Activated CD4-positive, alpha-beta T cell treated with anti-CD3 and anti-CD28 coated beads, Interleukin-2, amount 50 U/mL, for 4 hours (primary cell): ENCODE measurements around the gene MAGI1.
"Not testable (repeated sequence)": the region's sequence is repeated elsewhere in the genome, so short reads cannot be mapped to it uniquely, and the experiment has no call there.

Experiments
- DNase-seq, 2 experiments: peaks; one replicate each; pipeline ENCODE4 v3.0.0-alpha.2; 2020

Gene MAGI1

DNA sequence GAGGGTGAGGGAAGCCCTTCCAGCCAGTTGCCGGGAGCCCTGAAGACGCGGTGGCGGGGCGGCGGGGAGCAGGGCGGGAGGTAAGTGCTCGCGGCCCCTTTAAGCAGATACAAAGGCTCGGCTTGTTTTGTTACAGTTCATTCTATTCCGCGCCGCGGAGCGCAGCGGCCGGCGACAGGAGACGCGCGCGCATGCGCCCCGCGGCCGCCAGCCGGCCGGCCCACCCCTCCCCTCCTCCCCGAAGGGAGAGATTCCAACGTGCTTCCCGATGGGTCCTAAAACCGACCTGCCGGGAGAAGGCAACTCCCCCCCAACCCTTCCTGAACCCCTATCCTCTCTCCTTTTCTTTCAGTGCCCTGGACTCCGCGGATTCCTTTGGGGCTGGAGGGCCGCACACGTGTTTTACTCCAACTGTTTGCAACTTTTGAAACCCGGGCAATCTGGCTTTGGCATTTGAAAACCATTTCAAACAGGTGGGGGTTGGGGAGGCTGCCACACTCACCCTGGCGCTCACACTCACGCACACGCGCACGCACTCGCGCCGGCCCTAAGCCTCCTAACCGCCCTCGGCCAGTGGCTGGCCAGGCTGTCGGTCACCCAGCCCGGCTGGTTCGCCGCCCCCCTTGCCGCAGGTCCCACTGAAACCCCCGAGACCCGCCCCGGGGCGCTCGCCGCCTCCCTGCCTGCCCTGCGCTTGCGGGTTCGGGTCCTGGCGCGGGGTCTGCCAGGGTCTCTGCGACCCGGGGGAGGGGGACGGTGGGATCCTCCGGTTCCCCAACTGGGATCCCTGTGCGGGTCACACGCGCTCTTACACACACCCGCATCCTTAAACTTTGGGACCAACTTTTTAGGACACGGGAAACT is at the start of gene MAGI1:
Gene MAGI1 (minus strand): TSS at position 193 of the 864 bp plus-strand sequence. CDS start 610 bp downstream, outside the sequence.
- no peak for DNase-seq

DNA sequence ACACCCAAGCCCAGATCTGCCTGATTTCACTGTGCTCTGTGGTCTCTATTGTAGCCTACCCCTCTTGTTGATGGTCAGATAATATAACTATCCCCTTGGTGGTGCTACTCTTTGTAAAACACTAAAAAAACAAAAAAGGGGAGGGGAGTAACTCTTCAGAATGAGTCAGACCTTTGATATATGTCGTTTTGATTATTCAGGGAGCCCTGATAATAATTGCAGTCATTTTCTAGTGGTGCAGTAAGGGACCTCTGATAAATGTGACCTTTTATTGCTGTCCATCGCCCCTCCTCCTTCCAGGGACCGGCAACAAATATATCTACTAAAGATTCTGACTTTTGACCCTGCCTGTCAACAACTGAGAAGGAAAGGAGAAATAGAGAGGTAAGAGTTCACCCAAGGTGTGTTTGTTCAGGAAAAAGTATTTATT is 45.1 kb upstream of the MAGI1 start:
- no peak for DNase-seq

DNA sequence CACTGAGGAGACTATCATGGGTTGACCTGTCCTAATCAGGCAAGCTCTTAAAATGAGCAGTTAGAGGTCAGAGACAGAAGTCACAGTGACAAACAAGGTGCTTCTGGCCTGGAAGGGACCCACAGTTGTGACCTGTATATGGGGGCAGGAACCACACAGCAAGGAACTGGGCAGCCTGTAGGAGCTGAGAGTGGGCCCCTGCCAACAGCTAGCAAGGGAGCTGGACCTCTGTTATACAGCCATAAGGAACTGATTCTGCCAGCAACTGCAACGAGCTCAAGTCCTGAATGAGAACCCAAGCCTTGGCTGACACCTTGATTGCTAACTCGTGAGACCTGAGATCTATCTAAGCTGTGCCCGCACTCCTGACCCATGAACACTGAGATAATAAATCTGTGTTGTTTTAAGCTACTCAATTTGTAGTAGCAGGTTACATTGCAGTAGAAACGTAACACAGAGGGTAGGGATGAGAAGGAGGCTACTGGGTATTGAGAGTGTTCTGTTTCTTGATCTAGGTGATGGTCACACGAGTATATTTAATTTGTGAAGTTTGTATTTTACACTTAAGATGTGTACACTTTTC is 44.5 kb upstream of the MAGI1 start:
- no peak for DNase-seq

DNA sequence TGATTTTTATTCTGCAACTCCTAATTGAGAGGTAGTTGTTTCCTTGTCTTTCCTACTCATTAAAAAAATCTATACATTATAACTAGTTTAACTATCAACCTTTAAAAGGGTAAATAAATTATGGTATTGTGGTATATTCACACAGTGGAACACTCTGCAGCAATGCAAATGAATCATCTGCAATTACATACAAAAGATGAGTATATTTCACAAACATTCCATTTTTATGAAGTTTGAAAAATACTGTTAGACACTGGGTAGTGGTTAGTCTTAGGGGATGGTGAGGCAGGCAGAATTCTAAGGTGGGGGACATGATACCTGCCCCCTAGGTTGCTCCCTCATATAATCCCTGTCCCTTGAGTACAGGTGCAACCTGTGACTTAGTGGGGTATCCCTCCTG is 44.0 kb upstream of the MAGI1 start:
- no peak for DNase-seq

DNA sequence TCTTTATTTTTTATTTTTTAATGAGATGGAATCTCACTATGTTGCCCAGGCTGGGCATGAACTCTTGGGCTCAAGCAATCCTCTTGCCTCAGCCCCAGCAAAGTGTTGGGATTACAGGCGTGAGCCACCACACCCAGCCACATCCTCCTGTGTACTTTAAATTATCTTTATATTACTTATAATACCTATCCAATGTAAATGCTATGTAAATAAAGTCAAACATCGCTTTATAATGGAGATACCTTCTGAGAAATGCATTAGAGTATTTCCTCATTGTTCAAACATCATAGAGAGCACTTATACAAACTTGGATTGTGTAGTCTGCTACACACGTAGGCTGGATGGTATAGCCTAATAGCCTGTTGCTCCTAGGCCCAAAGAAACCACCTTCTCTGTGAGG is 41.4 kb upstream of the MAGI1 start:
- no peak for DNase-seq

DNA sequence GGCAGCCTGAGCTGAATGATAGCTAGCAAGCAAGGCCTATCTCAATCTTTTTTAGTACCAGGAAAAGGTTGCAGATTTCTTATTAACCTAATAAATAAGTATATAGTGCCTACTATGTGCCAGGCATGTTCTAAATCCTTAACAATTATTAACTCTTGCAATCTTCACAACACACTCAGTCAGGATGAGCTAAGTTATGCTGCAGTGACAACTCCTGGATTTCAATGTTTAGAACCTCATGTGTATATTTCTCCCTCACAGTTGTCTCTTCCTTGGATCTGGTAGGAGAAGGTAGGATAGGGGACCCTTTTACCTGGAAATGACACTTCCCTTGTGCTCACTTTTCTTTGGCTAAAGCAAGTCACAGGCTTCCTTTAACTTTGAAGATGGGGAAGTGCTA is 39.3 kb upstream of the MAGI1 start:
- DNase-seq, result no peak

DNA sequence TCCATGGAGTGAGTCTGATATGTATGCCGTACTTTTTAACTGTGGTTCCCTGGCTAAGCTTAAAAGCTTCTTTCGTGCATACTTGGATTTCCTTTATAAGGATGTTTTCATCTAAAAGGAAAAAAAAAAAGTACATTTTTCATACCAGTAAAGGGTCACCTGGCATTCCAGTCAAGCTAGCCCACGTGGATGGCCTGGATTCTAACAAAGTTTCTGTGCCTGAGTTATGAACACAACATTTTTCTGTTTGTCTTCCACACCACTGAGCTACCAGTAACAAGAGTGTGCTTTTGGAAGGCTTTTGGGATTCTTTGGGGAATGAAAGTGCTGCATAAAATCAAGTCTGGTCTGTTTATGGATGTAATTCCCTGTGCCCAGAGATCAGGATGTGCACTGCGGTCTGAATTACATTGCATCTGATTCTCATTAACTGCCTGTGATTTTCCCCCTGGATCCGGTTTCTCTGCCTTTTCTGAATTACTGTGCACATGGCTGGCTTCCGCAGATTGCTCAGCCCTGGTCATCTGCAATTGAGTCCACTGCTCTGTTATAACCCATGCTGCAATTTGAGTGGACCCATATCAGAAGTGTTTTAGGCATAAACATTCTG is 38.2 kb upstream of the MAGI1 start:
- no peak for DNase-seq

DNA sequence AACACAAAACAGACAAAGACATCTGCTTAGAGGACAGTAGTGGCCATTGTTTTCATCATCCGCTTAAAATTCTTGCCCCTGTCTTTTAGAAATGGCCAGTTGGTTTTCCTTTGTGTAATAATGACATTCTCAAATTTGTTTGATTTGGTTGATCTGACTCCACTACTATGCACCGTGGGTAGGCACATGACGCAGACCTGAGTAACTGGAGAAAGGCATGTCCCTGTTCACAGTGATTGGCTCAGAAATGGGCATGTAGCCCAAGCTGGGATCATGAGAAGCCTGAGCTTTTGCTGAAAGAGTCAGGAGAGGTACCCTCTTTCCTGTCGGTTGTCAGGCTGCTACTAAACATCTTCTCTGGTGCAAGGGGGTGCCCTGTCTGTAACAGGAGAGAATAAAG is 36.6 kb upstream of the MAGI1 start:
- DNase-seq, result no peak

DNA sequence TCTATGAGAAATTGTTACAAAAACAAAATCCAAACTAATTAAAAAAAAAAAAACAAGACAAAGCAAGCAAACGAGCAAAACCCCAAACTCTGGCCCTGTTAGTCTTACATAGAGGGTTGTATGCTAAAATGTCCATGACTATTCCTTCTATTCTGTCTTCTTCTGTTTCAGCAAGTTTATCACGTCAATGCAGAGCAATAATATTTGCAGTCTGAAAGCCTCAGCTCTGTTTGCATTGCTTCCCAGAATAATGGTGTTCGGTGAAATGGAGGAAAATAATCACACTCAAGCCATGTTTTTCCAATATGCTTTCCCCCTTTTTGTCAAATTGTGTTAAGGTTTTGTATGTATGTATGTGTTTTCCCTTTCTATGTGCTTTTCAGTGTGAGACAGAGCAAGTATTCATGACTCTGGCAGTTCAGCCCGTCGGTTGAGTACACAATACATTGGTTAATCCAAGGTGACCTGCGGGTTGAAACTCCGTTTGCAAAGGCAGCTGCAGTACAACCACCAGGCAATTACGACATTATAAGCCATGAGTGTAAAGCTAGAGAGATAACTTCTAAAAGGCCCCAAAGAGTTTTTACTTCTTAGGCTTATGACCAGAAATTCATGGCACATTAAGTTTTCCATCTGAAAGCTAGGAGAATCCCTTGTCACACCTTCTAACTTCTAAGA is 34.9 kb upstream of the MAGI1 start:
- DNase-seq, result no peak

DNA sequence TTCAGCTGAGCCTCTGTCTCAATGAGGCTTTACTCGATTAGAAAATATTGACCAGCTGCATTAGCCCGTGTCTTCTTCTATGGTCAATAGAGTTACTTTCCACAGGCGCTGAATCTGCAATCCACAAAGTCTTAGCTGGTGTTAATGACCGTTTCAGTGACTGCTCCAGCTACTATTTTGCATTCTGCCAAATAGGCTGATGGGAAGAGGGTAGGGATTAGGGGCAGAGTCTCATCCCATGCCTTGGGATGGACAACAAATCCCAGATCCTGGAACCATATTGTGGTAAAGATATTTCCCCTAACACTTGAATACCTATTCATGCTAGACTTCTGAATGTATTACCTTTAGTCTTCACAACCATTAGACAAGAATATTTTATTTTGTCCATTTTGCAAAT is 29.5 kb upstream of the MAGI1 start:
- DNase-seq, result no peak

DNA sequence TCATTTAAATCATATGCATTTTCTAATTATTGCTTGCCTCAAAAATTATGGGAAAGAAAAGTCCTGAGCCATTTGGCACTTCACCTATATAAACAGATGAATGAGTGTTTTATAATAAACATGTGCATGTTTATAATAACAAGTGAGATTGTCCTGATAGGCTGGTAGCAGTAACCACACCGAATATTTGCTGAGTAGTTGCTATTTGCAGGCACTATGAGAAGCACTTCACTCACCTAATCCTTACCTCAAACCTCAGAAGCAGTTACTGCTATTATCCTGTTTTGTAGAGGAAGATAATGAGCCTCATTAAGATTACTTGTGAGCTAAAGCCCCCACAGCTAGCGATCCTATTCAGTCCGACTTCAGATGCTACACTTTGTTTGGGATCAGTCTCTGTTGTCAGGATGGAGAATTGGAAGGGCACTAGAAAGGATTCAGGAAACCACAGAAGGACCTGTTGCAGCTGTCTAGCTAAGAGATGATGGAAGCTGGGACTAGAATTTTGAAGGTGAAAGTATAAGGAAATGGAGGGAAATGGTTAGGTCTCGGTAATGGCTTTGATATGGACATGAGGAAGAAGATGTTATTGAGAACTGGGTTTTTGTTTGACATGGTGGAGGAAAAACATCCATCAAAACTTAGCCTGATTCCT is 28.4 kb upstream of the MAGI1 start:
- no peak for DNase-seq

DNA sequence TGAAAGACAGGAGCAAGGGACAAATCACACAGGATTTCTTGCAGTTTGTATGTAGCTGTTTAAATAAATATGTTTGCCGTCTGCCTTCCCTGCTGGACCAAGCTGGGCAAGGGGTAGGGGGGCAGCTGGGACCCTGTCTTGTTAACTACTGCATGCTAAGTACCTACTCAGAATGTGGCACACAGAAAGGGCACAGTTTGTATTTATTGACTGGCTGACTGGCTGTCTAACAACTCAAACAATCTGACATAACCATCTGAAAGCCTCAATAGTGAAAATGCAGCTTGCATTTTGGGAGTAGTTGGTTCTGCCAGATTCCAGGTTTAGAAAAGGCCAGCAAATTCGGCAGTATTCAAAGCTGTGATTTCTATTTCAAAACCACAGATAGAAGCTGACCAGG is 16.6 kb upstream of the MAGI1 start:
- no peak for DNase-seq

DNA sequence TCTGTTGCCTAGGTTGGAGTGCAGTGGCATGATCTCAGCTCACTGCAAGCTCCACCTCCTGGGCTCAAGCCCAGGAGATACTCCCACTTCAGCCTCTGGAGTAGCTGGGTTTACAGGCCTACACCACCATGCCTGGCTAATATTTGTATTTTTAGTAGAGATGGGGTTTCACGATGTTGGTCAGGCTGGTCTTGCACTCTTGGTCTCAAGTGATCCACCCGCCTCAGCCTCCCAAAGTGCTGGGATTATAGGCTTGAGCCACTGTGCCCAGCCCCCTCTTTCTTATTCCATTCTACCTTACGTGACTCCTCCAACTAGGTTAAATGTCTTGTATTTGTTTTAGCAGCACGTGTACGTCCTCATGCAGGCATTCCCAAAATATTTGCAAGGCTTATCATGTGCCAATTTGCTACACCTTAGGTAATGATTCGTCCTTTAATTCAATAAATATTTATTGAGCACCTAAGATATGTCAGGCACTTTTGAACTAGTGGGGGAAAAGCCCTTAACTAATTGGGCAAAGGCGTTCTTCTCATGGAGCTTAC is 14.9 kb upstream of the MAGI1 start:
- no peak for DNase-seq

DNA sequence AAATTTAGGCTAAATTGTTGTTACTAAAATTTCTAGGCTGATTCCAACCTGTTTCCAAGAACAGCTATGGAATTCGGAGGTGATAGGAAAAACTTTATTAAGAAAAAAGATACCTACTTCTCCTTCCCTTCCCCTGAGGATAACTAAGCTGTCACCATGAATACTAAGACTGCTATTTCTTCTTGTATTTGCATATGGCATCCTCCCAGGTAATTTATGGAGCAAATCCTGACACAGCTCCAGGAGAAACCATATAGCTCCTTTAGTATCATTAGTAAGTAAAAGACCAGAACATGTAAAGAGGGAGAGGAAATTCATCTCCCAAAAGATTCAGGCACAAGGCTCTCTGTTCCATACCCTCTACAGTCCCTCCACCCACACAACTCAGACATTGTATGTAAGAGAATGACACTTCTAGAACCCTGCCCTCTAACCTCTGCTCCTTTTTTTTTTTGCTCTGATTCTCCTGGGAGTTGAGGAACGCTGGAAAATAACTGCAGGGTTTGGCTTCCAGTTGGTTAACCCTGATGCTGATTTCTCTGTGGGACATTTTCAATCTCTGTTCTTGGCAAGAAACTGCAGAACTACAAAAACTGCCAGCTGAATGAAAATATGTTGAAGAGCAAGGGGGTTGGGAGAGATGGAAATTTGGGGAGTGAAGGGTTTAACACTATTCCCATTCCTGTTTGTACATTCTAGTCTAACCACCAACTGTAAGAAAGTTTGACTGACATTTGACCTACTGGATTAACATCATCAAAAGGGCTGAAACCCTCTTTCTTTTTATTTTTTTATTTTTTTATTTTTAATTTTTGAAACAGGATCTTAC is 14.2 kb upstream of the MAGI1 start:
- DNase-seq, result no peak

DNA sequence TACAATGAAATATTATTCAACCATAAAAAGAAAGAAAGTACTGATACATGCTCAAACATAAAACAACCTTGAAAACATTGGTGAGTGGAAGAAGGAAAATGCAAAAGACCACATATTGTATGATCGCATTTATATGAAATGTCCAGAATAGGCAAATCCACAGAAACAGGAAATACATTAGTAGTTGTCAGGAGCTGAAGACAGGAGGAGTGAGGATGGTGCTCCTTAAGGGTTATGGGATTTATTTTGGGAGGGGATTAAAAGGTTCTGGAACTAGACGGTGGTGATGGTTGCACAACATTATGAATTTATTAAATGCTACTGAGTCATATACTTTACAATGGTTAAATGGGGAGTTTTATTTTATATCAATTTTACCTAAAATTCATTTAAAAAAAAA is 12.1 kb upstream of the MAGI1 start:
- no peak for DNase-seq

DNA sequence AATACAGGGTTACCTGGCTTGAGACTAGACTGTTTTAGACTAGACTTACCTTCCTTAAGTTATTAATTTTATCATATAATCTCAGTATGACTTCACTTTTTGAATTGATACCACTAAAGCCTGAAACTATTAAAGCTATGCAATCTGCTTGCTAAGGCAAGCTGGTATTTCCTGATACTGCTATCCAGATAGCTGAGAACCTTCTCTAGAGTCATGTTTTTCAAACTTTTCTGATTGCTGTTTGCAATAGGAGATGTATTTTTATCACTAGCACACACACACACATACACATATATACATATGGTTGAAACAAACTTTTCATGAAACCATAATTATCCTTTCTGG is 9.3 kb upstream of the MAGI1 start:
- no peak for DNase-seq

DNA sequence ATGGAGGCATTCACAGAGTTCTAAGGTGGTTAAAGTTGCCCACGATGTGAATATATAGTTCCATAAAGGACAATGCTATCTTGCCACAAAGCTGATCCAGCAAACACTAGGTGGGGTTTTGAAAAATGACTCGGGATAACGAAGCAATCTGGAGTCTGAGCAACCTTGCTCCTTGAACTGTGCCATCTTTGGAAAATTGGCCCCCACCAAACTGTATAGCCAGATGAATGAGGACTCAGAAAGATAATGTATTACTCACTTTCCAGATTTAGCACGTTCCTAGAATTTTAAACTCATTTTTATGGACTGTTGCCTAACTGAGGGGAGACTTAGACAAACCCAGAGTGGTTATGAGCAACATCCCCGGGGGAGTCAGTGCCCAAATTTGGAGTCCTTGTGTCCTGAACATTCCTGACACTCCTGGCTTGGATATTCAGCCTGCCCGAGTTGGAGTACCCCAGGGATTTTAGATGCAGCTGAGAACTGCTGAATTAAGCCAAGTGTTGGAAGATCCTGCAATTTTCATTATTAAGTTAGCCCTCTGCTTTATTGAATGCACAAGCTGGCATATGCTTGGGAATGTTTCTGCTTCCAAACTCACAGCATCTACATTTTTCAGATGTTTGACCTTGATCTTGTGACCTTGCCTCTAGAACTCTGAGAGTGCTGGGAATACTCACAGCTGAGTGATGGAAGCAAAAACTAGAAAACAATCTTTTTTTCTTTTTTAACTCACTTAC is 8.8 kb upstream of the MAGI1 start:
- no peak for DNase-seq

DNA sequence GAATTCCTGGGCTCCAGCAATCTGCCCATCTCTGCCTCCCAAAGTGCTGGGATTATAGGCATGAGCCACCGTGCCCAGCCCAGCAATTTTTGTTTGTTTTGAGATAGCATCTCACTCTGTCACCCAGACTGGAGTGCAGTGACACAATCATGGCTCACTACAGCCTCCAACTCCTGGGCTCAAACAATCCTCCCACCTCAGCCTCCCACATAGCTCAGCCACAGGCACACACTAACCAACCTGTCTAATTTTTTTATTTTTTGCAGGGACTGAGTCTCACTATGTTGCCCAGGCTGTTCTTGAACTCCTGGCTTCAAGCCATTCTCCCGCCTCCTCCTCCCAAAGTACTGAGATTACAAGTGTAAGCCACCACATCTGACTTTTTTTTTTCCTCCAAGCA is 7.6 kb upstream of the MAGI1 start:
- not testable (repeated sequence) for DNase-seq

DNA sequence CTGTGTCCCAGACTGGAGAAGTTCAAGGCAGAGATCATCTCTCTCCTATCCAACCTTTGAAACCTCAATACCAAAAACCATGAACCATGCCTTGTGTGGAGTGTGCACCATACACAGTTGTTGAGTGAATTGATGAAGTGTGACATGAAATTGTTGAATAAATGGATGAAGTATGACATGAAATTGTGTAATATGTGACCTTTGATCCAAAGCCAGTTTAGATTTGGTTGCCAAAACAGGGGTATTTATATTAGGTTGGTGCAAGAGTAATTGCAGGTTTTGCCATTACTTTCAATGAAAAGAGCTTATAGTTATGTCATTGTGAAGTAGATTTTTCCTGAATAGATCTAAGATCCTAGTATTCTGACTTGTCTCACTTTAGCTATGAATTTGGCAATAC is 3.1 kb upstream of the MAGI1 start:
- no peak for DNase-seq

DNA sequence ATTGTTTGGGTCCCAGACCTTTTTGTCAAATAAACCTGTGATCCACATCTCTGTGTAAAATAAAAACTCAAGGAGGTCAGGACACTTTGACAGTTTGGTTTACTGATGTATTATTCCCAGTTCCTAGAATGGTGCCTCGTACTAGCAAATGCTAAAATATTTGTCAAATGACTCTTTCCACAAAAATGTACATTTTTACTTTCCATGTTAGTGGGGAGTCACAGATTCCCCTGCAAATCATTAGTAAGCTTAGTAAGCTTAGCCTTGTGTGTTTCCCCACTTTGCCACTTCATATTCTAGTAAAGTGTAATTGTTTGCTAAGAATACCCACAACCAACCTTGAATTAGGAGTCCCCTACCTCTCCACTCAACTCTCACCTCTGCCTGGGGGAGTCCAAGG is 2.4 kb upstream of the MAGI1 start:
- DNase-seq, result no peak

DNA sequence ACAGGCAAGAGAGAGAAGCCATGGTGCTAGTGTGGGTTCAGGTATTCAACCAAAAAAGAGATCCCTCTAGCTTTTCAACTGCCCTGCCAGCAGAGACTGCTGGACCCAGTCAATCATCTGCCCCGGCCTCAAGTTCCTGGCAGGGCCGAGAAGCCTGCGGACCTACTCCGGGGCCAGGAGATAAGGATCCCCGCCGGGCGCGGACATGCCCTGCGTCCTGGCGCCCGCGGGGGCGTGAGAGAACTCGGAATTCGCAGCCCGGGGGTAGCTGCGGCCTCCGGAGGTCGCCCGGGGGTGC is 821 bp upstream of the MAGI1 start:
- DNase-seq, result no peak

DNA sequence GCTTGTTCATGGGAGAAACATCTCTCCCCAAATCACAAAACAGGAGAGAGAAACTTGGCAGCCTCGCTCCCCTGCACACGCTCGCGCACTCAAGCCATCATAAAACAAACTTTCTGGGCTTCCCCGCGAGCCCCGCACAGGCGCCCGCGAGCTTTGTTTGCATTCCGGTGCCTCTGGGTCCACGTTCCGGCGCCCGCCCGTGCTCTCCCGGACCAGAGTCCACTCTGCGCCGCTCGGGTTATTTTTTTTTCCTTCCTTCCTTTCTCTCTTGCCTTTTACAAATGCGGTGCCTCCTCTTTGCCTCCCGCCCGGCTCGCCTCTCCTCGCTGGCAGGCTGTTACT is 363 bp downstream of the MAGI1 start:
- DNase-seq, result no peak
